SK-N-SH (cell line): ENCODE data around the gene RAB3GAP2. TPM values are rescaled to one million over a fixed set of nuclear protein-coding genes. Genes with fewer than 3 reads are reported as not detected.

Experiments used
- CTCF ChIA-PET: fragments of 300-600, 350-600 bp; formaldehyde crosslinking; extraction: SDS; loops from one replicate; lab custom pipeline; 2021; lab: Yijun Ruan, JAX
- POLR2A ChIA-PET: fragments of 350-600 bp; sonication (Branson Sonifier 250); formaldehyde crosslinking; extraction: SDS; loops from one replicate; lab custom pipeline; 2020; ENCODE audit warnings: antibody characterized with exemption, inconsistent platforms; lab: Yijun Ruan, JAX
- DNase-seq: peaks from one replicate; pipeline ENCODE4 v3.0.0; 2012
- H2AFZ ChIP-seq: fragments of 200-600 bp; sonication (generic); 2 replicates; pipeline ENCODE4 v1.8.1; 2016; ENCODE audit warnings: antibody characterized with exemption, mild to moderate bottlenecking, low read depth
- H3F3A ChIP-seq: fragments of 200-600 bp; sonication (generic); replicated peaks from 2 replicates; pipeline ENCODE3; 2016; ENCODE audit warnings: antibody characterized with exemption, mild to moderate bottlenecking; ENCODE audit not compliant: insufficient read depth
- H3K27ac ChIP-seq, 2 experiments: fragments of 200-500 bp in 1 of 2; fragments of 200-600 bp in 1 of 2; sonication (Bioruptor generic) in 1 of 2; sonication (generic), shearing (Covaris generic) in 1 of 2; 2 replicates each; pipeline versions ENCODE4 v1.5.1 to v1.6.1; 2014 to 2016; ENCODE audit warnings: low read depth in 2 of 2, inconsistent platforms in 1 of 2, low read length in 1 of 2, mild to moderate bottlenecking in 1 of 2, mixed read lengths in 1 of 2
- H3K27me3 ChIP-seq: fragments of 200-600 bp; sonication (generic), shearing (Covaris generic); 2 replicates; pipeline ENCODE4 v1.6.1; 2016; ENCODE audit warnings: mixed run types; ENCODE audit not compliant: insufficient read depth
- H3K36me3 ChIP-seq, 2 experiments: fragments of 200-500 bp in 1 of 2; fragments of 200-600 bp in 1 of 2; sonication (Bioruptor generic) in 1 of 2; sonication (generic) in 1 of 2; replicated peaks in 1 of 2; 2 replicates each; pipeline versions ENCODE3 to v1.5.1; 2014 to 2016; ENCODE audit warnings: low read length in 1 of 2, mild to moderate bottlenecking in 1 of 2; ENCODE audit not compliant: insufficient read depth in 2 of 2, control insufficient read depth in 1 of 2
- H3K4me1 ChIP-seq, 2 experiments: fragments of 200-500 bp in 1 of 2; fragments of 200-600 bp in 1 of 2; sonication (Bioruptor generic) in 1 of 2; sonication (generic), shearing (Covaris generic) in 1 of 2; 2 replicates each; pipeline versions ENCODE4 v1.5.1 to v1.6.1; 2014 to 2016; ENCODE audit warnings: low read depth in 1 of 2, low read length in 1 of 2, mixed run types in 1 of 2; ENCODE audit not compliant: insufficient read depth in 2 of 2, control insufficient read depth in 1 of 2
- H3K4me2 ChIP-seq: fragments of 200-600 bp; sonication (generic), shearing (Covaris generic); 2 replicates; pipeline ENCODE4 v1.6.1; 2017; ENCODE audit warnings: mixed run types
- H3K4me3 ChIP-seq, 2 experiments: fragments of 200-500 bp in 1 of 2; fragments of 200-600 bp in 1 of 2; sonication (Bioruptor generic) in 1 of 2; sonication (generic), shearing (Covaris generic) in 1 of 2; 2 replicates each; pipeline versions ENCODE4 v1.5.1 to v1.8.1; 2014 to 2016; ENCODE audit warnings: low read depth in 2 of 2, inconsistent platforms in 1 of 2, low read length in 1 of 2, mild to moderate bottlenecking in 1 of 2, mixed read lengths in 1 of 2, moderate library complexity in 1 of 2
- H3K79me2 ChIP-seq: fragments of 200-600 bp; sonication (generic); 2 replicates; pipeline ENCODE4 v1.8.1; 2017; ENCODE audit warnings: mild to moderate bottlenecking; ENCODE audit not compliant: insufficient read depth
- H3K9ac ChIP-seq: fragments of 200-600 bp; sonication (generic); 2 replicates; pipeline ENCODE4 v1.6.1; 2017; ENCODE audit warnings: mixed run types
- H3K9me2 ChIP-seq: fragments of 200-600 bp; sonication (generic); 2 replicates; pipeline ENCODE4 v1.6.1; 2017; ENCODE audit warnings: mixed run types
- H3K9me3 ChIP-seq: fragments of 200-600 bp; sonication (generic); 2 replicates; pipeline ENCODE4 v1.6.1; 2017; ENCODE audit warnings: mixed run types, mild to moderate bottlenecking, moderate library complexity
- H4K20me1 ChIP-seq: fragments of 200-600 bp; sonication (generic); 2 replicates; pipeline ENCODE4 v1.6.1; 2017; ENCODE audit warnings: mild to moderate bottlenecking, mixed run types; ENCODE audit not compliant: insufficient read depth
- CTCF ChIP-seq: fragments of 200-600 bp; sonication (generic); IDR thresholded peaks from 2 replicates; pipeline ENCODE4 v1.6.1; 2017; ENCODE audit warnings: antibody characterized with exemption, mild to moderate bottlenecking, moderate library complexity
- ELF1 ChIP-seq: IDR thresholded peaks from 2 replicates; pipeline ENCODE4 v1.4.0; 2012
- EP300 ChIP-seq, 2 experiments: IDR thresholded peaks; 2 replicates each; pipeline versions ENCODE4 v1.4.0 to v1.6.1; 2012; ENCODE audit warnings: borderline replicate concordance in 1 of 2, low read depth in 1 of 2, low read length in 1 of 2
- FOXM1 ChIP-seq: IDR thresholded peaks from 2 replicates; pipeline ENCODE4 v1.4.0; 2012; ENCODE audit warnings: low read depth, mild to moderate bottlenecking
- IRF3 ChIP-seq: fragments of 150-350 bp; IDR thresholded peaks from 2 replicates; pipeline ENCODE4 v1.6.1; 2016; ENCODE audit warnings: mild to moderate bottlenecking, low read depth, low read length
- MAX ChIP-seq: IDR thresholded peaks from 2 replicates; pipeline ENCODE4 v1.4.0; 2012; ENCODE audit warnings: low read depth
- MEF2A ChIP-seq: IDR thresholded peaks from 2 replicates; pipeline ENCODE4 v1.4.0; 2012; ENCODE audit warnings: low read depth, borderline replicate concordance
- NFIC ChIP-seq: IDR thresholded peaks from 2 replicates; pipeline ENCODE4 v1.4.0; 2012; ENCODE audit warnings: borderline replicate concordance
- NRF1 ChIP-seq: IDR thresholded peaks from 2 replicates; pipeline ENCODE4 v1.6.1; 2012; ENCODE audit warnings: low read depth, mild to moderate bottlenecking, low read length
- POLR2AphosphoS5 ChIP-seq: IDR thresholded peaks from 2 replicates; pipeline ENCODE4 v1.6.1; 2012; ENCODE audit warnings: low read depth, low read length
- RAD21 ChIP-seq: IDR thresholded peaks from 2 replicates; pipeline ENCODE4 v1.6.1; 2012; ENCODE audit warnings: mild to moderate bottlenecking, low read length
- RCOR1 ChIP-seq: fragments of 150-350 bp; IDR thresholded peaks from 2 replicates; pipeline ENCODE4 v1.6.1; 2017; ENCODE audit warnings: antibody characterized with exemption, low read length
- REST ChIP-seq: IDR thresholded peaks from 2 replicates; pipeline ENCODE4 v1.6.1; 2012; ENCODE audit warnings: mild to moderate bottlenecking, low read depth, low read length, moderate library complexity
- RFX5 ChIP-seq: IDR thresholded peaks from 2 replicates; pipeline ENCODE4 v1.6.1; 2012; ENCODE audit warnings: mild to moderate bottlenecking, improper control_type of control experiment, low read length
- TAF1 ChIP-seq: IDR thresholded peaks from 2 replicates; pipeline ENCODE4 v1.6.1; 2012; ENCODE audit warnings: low read depth, mild to moderate bottlenecking, low read length, moderate library complexity, borderline replicate concordance
- TCF12 ChIP-seq: IDR thresholded peaks from 2 replicates; pipeline ENCODE4 v1.4.0; 2012
- TEAD4 ChIP-seq: IDR thresholded peaks from 2 replicates; pipeline ENCODE4 v1.4.0; 2012; ENCODE audit warnings: mild to moderate bottlenecking, borderline replicate concordance; ENCODE audit not compliant: insufficient read depth
- USF1 ChIP-seq: IDR thresholded peaks from 2 replicates; pipeline ENCODE4 v1.4.0; 2012; ENCODE audit warnings: low read depth, borderline replicate concordance
- USF2 ChIP-seq: fragments of 150-350 bp; IDR thresholded peaks from 2 replicates; pipeline ENCODE4 v1.6.1; 2017; ENCODE audit warnings: antibody characterized with exemption, low read length, low read depth, borderline replicate concordance
- YY1 ChIP-seq: IDR thresholded peaks from 2 replicates; pipeline ENCODE4 v1.4.0; 2012; ENCODE audit warnings: low read depth, mild to moderate bottlenecking
- WGBS: methylation state at CpG from one replicate; pipeline ENCODE4 v1.1.6; 2017; ENCODE audit warnings: low lambda C conversion rate; 5-methylcytosine and 5-hydroxymethylcytosine counted together
- polyA plus RNA-seq, 3 experiments: library from polyadenylated mRNA; depleted of rRNA; stranded (reverse); fragments of >200 nt; gene quantifications; 2 replicates each; pipeline ENCODE4 v1.2.3, GENCODE V29; 2012

RAB3GAP2 gene
- polyA plus RNA-seq, 1 of the 3 experiments (the other 2 are of a cell fraction): 9.3 TPM

- no peaks in the 10 kb centered on the region for H3K27me3 ChIP-seq
- TF ChIP-seq YY1 (no peak), RAD21 (no peak)
- H4K20me1 ChIP-seq: no peaks in the 10 kb centered on the region
- H3K4me1 ChIP-seq: no peaks in the 10 kb centered on the region
- ChIA-PET POLR2A (no interaction called here), CTCF (interaction anchor here (0.7 to 0.8 kb wide), 2 partner anchors 32 to 61 kb away, joined by 3 read pairs; no protein-coding TSS in a partner anchor)
- no peaks in the 10 kb centered on the region for H3F3A ChIP-seq
- WGBS: 85% methylated on average over 2 of the region's 2 CpGs
- H3K36me3 ChIP-seq: peaks cover 61 to 78% of the 10 kb centered on the region in 2 experiments
- H3K9ac ChIP-seq: no peak overlapping the region
- H3K4me2 ChIP-seq: no peak overlapping the region
- H3K9me2 ChIP-seq: no peaks in the 10 kb centered on the region
- H3K27ac ChIP-seq: no peak overlapping the region
- no peaks in the 10 kb centered on the region for H3K79me2 ChIP-seq
- no peak overlapping the region for H3K4me3 ChIP-seq
- H2AFZ ChIP-seq: no peak overlapping the region
- H3K9me3 ChIP-seq: no peaks in the 10 kb centered on the region
- DNase-seq: no peak
Measured at GRCh38 chr1:220157738-220158137, 114.5 kb downstream of the RAB3GAP2 start.

- Histone ChIP-seq H4K20me1 (no peaks in the 10 kb centered on the region), H2AFZ (no peak overlapping the region), H3K36me3 (peaks cover 61 to 77% of the 10 kb centered on the region in 2 experiments), H3K9ac (no peak overlapping the region), H3K4me3 (no peak overlapping the region), H3F3A (no peaks in the 10 kb centered on the region), H3K4me2 (no peak overlapping the region), H3K9me3 (no peaks in the 10 kb centered on the region), H3K27ac (no peak overlapping the region), H3K9me2 (no peaks in the 10 kb centered on the region), H3K4me1 (no peaks in the 10 kb centered on the region), H3K79me2 (no peaks in the 10 kb centered on the region), H3K27me3 (no peaks in the 10 kb centered on the region)
- CTCF ChIA-PET: interaction anchor here (1.1 kb wide), 1 partner anchor 620 kb away, joined by 3 read pairs; no protein-coding TSS in a partner anchor
- POLR2A ChIA-PET: no interaction called here
- no peak for DNase-seq
- 99% methylated on average over 4 of the region's 4 CpGs for WGBS
- no peak for TF ChIP-seq RCOR1
- no peak for TF ChIP-seq TCF12
- TF ChIP-seq USF2: no peak
- TF ChIP-seq ELF1: no peak
- TF ChIP-seq MEF2A: no peak
- TF ChIP-seq MAX: no peak
- TF ChIP-seq POLR2AphosphoS5: no peak
- no peak for TF ChIP-seq RFX5
- TF ChIP-seq USF1: no peak
- no peak for TF ChIP-seq FOXM1
- no peak for TF ChIP-seq NFIC
- TF ChIP-seq NRF1: no peak
- no peak for TF ChIP-seq REST
- no peak for TF ChIP-seq TEAD4
- no peak for TF ChIP-seq TAF1
- no peak for TF ChIP-seq CTCF
- no peak for TF ChIP-seq IRF3
- TF ChIP-seq EP300 (IDR thresholded peaks at IDR 0.05; ENCODE audit: borderline replicate concordance in 1 of 2, low read depth in 1 of 2, low read length in 1 of 2): no peak
Measured at GRCh38 chr1:220156620-220157146, 115.6 kb downstream of the RAB3GAP2 start.
